Fibroblast of the conjunctiva (primary cell): ENCODE data around the gene IRF9.
"Not testable (repeated sequence)": the region's sequence is repeated elsewhere in the genome, so short reads cannot be mapped to it uniquely, and the experiment has no call there.

Experiments
- DNase-seq: peaks from one replicate; pipeline ENCODE4 v3.0.0-alpha.2; 2010; ENCODE audit warnings: low read depth

Gene IRF9

DNA sequence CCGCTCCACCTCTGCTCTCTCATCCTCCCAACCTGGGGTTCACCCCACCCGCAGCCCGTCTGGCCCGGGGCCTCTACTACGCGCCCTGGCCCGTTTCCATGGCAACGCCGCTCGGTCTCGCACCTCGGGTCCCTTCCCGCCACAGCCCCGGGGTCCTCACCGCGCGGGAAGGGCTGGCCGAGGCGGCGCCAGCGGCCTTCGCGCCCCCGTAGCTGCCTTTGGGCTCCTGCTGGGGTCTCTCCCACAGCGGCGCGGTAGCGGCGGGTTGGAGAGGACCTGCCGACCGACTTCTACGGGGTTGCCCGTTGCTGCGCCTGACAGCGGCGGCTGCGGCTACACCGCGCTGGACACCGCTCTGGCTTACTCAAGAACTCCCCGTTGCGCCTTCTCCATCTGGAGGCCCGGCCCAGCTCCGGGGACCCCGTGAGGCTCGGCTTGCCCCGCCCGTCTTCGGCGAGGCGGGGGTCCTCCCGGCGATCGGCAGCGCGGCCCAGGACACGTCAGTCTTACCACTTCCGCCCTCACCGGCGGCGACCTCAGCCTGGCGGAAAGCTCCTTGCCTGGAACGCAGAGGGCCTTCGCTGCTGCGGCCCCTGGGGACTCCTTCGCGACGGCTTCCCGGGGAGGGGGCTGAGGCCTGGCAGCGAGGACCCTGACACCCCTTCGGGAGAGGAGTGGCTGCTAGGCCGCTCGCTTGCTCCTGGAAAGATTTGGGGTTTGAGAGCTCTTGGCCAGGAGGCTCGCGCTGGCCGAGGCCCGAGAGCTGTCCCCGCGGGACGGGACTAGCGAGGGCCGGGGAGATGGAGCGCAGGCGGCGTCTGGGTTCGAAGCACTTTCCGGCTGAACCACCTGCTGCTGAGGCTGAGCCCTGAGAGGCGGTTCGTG, 34.4 kb downstream of the IRF9 start, which contains the start of gene TM9SF1:
TSS of gene TM9SF1 (minus strand) at position 256 of the 885 bp plus-strand sequence. CDS start 422 bp downstream, outside the sequence.
- DNase-seq = peak; percentile 77

DNA sequence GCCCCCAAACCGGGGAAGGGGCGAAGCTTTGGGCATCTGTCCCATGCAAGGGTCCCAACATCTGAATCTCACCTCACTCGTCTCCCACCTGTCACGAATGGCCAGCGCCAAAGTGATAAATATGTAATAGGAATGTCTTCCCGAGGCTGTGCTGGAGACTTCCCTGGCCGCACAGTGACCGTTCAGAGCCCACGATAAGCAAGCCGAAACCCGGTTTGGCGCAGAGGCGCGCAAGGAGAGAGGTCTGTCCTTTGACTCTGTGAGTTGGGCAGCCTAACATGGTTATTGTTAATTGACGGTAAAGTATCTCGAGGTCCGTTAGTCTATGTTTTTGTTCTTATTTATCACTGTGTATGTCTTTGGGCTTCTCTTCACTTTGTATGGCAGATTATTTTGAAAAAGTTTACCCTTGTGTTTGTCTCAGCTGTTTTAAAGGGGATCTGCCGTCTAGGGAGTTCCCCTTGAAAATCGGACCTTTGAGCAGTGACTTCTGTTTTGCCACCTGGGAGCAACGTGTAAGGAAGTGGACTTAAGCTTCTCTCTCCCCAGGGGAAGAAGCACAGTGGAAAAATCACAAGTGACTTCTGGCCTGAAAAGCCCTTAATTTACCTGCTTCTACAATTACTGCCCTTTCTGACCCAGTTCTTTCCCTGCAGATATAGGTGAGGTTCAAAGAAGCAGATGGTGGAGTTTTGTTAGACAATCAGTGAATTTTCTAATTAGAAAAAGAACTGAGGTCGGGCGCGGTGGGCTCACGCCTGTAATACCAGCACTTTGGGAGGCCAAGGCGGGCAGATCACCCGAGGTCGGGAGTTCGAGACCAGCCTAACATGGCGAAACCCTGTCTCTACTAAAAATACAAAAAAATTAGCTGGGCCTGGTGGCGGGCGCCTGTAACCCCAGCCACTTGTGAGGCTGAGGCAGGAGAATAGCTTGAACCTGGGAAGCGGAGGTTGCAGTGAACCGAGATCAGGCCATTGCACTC, 35.3 kb downstream of the IRF9 start:
- no peak for DNase-seq

DNA sequence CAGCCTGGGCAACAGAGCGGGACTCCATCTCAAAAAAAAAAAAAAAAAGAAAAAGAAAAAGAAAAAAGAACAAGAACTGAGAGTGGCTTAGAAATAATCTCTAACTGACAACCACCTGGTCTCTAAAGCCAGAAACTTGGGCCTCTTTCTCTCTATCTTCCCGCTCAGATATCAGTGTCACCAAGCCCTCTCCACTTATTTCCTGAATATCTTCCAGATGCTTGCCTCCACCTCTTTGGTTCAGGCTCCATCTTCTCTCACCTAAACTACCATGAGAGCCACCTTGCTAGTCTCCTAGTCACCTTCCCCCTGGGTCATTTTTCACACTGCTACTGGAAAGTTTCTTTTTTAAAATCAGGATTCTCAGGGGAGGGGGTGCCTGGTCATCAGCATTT, 36.0 kb downstream of the IRF9 start:
- DNase-seq = no peak

DNA sequence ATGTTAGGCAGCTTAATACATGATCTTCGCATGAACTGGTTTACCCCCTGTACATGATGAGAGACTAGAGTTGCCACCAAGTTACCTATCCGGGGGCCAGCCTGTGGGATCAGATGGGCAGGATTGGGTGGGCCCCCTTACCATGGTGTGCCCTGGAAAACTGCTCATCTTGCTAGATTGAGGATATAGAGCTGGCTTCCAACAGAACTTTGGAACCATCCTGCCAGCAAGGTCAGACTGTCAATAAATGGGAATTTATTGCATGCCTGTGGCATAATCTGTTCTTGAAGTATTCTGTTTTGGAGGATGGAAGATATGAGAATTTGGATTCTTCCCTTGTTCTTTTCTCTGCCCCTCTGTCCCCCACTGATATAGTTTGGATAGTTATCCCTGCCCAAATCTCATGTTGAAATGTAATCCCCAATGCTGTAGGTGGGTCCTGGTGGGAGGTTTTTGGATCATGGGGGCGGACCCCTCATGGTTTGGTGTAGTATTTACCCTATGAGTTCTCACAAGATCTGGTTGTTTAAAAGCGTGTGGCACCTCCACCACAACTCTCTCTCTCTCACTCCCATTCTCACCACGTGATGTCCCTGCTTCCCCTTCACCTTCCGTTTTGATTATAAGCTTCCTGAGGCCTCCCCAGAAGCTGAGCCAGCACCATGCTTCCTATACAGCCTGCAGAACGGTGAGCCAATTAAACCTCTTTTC, 37.9 kb downstream of the IRF9 start:
- DNase-seq = no peak

DNA sequence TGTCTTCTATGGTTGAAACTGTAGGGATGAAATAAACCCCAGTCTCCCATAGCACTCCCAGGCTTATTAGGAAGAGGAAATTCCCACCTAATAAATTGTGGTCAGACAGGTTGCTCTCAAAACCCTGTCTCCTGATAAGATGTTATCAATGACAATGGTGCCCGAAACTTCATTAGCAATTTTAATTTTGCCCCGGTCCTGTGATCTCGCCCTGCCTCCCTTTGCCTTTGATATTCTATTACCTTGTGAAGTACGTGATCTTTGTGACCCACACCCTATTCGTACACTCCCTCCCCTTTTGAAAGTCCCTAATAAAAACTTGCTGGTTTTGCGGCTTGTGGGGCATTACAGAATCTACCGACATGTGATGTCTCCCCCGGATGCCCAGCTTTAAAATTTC, 41.5 kb downstream of the IRF9 start:
- DNase-seq = not testable (repeated sequence)

DNA sequence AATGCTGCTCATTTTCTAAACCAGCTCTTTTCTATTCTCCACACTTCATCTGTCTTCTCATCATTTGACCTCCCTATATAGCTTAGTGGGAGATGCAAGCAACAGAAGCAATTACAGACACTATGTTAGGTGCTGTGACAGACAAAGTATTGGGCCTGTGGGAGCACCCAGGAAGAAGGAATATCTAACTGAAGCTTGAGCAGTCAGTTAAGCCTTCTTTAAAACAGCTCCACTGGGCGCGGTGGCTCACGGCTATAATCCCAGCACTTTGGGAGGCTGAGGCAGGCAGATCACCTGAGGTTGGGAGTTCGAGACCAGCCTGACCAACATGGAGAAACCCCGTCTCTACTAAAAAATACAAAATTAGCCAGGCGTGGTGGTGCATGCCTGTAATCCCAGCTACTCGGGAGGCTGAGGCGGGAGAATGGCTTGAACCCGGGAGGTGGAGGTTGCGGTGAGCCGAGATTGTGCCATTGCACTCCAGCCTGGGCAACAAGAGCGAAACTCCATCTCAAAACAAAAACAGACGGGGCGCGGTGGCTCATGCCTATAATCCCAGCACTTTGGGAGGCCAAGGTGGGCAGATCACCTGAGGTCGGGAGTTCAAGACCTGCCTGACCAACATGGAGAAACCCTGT, 42.3 kb downstream of the IRF9 start:
- DNase-seq = not testable (repeated sequence)

DNA sequence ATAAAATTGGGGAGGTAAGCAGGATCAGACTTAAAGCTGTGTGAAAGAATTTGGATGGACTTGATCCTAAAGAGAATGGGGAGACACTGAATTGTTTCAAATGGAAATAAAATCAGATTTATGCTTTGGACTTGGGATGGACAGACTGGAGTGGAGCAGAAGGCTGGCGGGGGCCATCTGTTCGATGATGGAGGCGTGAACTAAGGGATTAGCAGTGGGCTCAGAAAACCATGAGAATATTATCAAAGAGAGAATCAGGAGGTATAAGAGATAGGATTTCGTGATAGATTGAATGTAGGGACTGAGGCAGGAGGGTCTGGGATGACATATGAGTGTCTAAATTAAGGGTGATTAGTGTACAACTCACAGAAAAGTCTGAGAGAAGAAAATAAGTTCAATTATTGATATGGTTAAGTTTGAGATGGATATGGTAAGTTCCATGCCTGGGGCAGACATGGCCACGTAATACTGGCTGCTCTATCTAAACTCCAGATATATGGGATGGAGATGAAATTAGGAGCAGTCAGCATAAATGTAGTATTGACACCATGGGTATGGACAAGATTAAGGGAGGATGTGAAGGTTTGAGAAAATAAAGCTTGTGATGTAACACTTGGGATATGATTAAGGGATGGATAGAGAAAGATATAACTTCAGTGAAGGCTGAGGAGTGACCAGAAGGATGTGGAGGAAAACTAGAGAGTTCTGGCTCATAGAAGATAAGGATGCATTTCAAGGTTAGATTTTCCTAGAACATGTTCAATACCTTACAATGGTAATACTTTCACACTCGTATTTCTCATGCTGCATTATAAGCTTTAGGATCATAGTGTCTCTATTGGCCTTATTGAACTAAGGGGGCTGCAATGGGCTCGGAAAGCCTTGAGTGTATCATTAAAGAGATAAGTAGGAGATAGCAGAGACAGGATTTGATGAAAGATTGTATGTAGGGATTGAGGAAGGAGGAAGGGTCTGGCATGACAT, 43.4 kb downstream of the IRF9 start:
- no peak for DNase-seq

DNA sequence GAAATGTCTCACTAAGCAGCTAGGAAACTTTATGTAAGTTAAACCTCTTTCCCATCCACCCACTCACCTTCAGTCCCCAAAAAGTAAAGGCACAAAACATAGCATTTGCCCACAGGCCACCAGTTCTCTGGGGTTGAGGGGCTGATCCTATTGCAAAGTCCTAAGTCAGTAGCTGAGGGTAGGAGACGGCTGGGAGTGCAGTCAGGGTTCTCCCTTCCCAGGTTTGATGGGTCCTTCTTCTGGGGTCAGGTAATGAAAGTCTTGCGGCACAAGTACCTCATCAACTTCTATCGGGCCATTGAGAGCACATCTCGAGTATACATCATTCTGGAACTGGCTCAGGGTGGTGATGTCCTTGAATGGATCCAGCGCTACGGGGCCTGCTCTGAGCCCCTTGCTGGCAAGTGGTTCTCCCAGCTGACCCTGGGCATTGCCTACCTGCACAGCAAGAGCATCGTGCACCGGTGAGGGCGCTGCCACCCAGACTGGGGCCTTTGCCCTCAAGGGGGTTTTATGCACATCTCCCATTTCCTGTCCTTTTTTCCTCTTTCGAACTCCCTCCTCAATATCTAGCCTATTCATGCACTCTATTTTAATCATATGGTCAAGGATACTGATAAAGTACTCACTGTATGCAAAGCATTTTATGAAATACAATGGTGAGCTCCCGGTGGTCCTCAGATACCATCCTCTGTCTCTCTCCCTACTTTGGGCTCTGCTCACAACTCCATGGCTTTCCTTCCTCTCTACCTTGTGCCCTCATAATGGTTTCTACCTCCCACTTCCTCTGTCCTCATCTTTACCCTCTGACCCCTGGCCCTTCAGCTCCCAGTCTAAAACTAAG, 45.4 kb downstream of the IRF9 start:
- DNase-seq = no peak

DNA sequence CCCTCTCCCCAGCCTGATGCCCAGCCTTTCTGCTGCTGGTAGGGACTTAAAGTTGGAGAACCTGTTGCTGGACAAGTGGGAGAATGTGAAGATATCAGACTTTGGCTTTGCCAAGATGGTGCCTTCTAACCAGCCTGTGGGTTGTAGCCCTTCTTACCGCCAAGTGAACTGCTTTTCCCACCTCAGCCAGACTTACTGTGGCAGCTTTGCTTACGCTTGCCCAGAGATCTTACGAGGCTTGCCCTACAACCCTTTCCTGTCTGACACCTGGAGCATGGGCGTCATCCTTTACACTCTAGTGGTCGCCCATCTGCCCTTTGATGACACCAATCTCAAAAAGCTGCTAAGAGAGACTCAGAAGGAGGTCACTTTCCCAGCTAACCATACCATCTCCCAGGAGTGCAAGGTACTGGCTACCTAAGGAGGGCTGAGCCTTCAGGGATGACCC, 46.1 kb downstream of the IRF9 start:
- DNase-seq = no peak

DNA sequence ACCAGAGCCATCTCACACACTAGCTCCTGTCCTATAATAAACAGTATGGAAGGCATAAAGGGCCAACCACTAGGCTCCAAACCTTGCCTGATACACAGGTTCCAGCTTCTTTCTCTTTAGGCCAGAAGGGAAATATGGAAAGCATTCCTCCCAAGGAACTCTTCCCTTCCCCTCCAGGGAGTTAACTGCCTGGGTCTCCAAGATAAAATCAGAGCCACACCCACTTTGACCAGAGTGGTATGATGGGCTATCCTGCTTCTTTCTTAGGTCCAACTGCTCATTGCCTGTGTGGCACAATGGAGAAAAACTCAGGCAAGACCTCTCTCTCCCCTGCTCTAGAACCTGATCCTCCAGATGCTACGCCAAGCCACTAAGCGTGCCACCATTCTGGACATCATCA, 46.6 kb downstream of the IRF9 start:
- DNase-seq = no peak

DNA sequence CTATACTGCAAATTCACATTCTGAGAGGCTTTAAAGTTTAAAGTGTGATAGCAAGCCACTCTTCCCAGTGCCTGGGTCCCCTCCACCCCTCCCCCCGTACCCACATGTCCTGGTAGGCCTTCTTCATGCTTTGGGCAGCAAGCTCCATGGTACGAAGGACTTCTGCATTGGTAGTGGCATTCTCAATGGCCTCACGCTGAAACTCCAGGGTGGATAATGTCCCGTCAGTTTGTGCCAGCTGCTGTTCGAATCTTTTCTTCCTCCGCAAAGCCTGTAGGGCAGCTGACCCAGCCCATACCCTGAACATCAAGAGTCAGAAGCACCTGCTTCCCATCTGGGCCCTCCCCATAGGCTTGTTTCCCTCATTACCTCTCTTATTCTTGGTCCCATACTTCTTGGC, 50.2 kb downstream of the IRF9 start:
- no peak for DNase-seq

DNA sequence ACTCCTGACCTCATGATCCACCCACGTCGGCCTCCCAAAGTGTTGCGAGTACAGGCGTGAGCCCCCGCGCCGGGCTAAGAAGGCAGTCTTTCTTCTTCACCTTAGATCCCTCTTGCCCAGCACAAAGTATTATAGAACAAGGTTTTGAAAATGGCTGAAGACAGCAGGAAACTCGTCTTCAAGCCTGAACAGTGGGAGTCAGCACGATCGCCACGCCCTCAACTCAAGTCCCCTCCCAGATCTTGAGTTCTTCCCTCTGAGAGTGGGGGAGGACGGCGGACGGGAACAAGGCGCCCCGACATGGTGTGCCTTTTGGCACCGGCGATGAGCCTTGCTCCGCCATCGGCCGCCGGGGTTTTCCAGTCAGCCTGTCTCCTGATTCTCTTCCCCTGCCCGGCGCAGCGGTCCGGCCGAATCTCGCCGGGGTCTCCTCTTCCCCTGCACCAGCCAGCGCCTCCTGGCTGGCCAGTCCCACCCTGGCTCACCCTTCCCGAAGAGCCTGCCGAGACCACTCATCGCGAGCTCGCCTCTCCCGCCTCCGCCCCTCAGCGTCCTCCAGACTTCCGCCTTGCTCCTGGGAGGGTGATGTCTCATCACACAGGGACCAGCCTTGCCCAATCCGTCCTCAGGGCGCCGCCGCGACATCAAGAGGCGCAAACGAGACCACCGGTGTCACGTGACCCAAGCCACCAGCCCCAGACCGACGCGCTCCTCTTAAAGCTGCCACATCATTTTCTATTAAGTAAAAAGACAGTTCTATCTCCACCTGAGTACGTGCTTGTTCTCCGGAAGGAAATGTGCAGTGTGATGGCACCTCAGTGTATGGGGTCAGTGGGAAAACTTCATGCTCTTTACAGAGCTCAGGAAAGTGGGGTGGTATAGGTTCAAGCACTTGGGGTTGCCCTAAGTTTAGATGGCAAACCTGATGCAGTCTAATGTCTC, 52.1 kb downstream of the IRF9 start, which contains the start of gene CHMP4A:
TSS of gene CHMP4A (minus strand) at position 565 of the 942 bp plus-strand sequence. CDS start at position 516, 49 bp downstream.
- peak; percentile 97 for DNase-seq

DNA sequence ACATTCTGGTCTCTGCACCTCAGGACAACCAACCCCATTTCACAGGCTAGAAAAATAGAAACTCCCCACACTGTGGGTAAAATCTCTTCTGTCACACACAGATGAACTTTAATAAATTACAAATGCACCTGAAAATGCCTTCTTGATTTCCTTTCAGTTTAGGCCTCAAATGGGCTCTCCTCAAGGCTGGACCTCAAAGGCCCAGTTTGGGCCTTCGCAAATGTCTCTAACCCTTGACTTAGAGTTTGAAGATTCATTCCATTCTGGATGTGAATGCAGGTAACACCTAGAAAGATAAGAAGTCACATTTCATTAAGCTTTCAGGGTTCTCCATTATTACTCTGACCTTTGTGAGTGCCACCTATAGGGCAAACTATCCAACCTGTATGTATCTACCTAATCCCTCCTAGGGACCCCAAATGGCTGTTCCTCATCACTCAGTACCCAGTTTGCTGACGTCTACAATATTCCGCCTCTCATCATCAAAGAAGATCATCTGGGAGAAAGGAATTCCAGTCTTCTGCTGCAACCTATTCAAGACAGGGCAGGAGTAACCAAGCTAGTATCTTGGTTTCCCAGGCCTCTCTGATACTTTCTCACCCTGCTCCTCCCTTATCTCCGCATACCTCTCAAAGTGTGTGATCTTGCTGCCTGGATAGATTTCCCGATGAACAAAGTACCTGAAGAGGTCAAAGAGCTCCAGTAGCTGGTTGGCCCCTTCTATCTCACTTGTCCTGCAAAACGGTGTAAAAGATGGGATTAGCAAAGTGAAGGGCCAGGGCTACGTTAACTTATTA, 53.0 kb downstream of the IRF9 start:
- DNase-seq = no peak

DNA sequence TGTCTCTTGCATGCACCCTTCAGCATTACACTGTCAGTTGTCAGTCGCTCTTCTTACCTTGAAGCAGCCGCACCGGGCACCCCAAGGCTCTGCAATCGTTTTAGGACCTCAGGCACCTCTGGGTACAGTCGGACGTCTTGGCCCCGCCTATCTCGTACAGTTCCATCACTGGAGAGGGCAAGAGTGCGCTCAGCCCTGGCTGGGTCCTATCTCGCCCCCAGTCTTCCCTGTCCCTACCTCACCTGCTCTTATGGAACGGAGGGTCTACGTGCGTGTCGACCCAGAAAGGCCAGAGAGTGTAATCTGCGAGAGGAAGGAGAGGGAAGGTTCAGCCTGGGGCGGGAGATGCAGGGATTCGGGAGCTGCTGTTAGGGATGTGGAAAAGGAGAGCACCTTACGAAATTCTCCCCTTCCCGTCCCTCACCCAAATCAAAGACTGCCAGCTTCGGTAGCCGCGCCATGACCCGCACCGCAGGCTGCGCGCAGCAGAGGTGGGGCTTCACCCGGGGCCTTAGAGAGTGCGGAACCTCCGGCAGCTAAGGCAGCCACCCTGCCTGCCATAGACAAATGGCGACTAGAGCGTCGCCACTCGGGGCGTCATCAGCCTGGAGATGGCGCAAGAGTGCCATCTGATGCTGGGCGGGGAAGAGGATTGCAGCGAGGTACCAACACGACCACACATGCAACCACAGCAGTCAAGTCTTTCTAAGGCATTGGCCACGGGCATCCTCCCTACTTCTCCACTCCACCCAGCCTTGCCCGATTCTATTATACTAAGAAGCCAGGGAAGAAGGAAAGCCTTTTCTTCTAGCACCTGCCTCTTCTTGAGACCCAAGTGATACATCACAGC, 54.7 kb downstream of the IRF9 start, which contains the start of gene MDP1:
TSS of gene MDP1 (minus strand) at position 572 of the 850 bp plus-strand sequence. CDS start at position 461, 111 bp downstream.
- DNase-seq = peak; percentile 77
